Right lobe of liver (tissue), 4 donors: ENCODE results near the gene ZMYND10.

ENCODE experiments used
- POLR2A ChIP-seq: fragments of 450-650 bp; IDR thresholded peaks from one replicate; pipeline ENCODE4 v1.6.1; 2017; ENCODE audit warnings: antibody characterized with exemption, mild to moderate bottlenecking
- TF ChIP-seq, protein P1 (sequence below), 4 donors: fragments of 200-600 bp in 3 of 4; fragments of 450-650 bp in 1 of 4; IDR thresholded peaks; one replicate each; pipeline versions ENCODE4 v1.5.1 to v1.8.0; 2016 to 2022; ENCODE audit warnings: antibody characterized with exemption in 4 of 4, mild to moderate bottlenecking in 2 of 4
- donor health status: DM: no; HTN: no; CAD: no.
- donor health status: DM: no; HTN: no; CAD: no.
- donor health status: DM: no; HTN: yes; CAD: no.

DNA sequence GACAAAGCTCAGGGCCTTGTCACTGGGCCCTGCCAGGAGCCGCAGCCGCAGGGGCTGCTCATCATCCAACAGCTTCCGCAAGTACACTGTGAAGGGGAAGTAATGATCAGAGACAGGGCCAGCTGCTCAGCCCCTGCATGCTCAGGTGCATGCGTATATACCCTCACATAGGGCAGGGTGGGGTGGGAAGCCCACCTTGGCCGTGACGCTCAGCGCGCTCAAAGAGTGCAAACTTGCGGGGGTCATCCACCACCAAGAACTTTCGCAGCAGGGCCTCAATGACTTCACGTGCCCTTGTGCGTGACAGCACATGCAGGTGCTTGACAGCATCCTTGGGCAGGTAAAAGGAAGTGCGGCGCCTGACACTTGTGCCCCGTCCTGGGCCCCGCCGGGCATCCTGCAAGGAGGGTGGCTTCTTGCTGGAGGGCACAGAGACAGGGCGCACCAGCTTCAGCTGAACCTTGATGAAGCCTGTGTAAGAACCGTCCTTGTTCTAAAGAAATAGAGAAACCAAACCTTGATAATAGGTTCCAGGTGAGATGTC, 14.1 kb downstream of the ZMYND10 start:
- TF ChIP-seq, protein P1, sequence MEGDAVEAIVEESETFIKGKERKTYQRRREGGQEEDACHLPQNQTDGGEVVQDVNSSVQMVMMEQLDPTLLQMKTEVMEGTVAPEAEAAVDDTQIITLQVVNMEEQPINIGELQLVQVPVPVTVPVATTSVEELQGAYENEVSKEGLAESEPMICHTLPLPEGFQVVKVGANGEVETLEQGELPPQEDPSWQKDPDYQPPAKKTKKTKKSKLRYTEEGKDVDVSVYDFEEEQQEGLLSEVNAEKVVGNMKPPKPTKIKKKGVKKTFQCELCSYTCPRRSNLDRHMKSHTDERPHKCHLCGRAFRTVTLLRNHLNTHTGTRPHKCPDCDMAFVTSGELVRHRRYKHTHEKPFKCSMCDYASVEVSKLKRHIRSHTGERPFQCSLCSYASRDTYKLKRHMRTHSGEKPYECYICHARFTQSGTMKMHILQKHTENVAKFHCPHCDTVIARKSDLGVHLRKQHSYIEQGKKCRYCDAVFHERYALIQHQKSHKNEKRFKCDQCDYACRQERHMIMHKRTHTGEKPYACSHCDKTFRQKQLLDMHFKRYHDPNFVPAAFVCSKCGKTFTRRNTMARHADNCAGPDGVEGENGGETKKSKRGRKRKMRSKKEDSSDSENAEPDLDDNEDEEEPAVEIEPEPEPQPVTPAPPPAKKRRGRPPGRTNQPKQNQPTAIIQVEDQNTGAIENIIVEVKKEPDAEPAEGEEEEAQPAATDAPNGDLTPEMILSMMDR (IDR thresholded peaks at IDR 0.05): no peak
- TF ChIP-seq POLR2A: no peak
